GM19193 (cell line): ENCODE results near the gene SEZ6.

Experiments used
- POLR2A ChIP-seq: IDR thresholded peaks from 4 replicates; pipeline ENCODE4 v1.6.1; 2011; ENCODE audit not compliant: insufficient read depth, insufficient read length; ENCODE audit errors: extremely low read depth

The SEZ6 gene

DNA sequence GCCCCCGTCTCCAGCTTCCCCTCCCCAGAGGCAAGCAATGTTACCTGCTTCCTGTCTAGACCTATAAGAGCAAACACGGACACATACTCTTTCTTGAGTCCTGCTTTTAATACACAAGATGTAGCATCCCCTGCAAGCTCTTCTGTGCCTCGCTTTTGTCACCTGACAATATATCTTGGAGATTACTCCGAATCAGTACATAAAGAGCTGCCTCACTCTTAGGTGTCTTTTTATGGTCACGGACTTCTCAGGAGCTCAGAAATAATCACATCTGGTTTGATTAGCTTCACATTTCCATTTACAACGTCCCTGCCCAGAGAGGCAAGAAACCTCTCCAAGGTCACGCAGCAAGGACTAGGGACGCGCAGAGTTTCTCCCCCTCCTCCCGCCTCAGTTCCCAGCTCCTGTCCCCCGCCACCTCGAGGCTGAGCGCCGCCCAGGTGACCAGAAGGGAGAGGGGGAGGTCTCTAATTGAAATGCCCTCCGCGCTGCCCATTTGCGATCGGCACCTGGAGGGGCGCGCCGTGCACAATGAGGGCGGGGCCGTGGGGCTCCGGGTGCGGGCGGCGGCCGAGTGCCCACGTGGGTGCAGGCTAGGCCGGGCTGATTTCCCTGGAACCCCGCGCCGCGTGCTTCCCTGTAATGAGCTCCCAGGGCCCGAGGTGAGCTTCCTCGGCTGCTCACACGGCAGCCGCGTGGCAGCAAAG lies 13.8 kb upstream of the SEZ6 start:
- TF ChIP-seq POLR2A, result no peak

DNA sequence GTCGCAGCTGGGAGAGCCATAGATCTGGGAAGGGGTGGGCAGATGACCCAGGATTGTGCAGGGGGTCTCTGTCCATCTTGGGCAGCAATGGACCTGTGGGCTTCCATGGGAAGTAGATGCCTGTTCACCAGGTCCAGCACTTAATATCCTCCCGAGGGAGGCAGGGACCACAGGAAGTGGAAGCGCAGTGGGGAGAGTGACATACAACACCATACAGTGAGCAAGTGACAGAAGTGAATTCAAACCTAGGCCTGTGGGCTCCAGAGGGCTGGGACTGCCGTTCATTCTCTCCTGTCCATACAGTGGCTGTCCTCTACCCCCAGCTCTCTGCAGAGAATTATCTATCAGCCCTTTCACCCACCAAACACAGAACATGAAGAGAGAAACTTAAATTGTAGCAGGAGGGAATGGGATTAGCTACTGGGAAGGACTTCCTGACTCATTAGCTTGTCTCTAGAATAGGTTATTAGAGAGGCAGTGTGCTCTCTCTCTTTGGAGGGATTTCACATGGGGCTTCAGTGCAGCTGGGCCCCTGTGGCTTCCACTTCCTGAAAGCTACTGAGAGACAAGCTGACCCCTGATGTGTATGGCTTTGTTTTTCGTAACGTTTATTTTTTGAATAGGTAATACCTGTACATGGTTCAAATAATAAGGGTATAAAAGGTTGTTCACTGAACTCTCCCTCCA lies 13.1 kb upstream of the SEZ6 start:
- no peak for TF ChIP-seq POLR2A

DNA sequence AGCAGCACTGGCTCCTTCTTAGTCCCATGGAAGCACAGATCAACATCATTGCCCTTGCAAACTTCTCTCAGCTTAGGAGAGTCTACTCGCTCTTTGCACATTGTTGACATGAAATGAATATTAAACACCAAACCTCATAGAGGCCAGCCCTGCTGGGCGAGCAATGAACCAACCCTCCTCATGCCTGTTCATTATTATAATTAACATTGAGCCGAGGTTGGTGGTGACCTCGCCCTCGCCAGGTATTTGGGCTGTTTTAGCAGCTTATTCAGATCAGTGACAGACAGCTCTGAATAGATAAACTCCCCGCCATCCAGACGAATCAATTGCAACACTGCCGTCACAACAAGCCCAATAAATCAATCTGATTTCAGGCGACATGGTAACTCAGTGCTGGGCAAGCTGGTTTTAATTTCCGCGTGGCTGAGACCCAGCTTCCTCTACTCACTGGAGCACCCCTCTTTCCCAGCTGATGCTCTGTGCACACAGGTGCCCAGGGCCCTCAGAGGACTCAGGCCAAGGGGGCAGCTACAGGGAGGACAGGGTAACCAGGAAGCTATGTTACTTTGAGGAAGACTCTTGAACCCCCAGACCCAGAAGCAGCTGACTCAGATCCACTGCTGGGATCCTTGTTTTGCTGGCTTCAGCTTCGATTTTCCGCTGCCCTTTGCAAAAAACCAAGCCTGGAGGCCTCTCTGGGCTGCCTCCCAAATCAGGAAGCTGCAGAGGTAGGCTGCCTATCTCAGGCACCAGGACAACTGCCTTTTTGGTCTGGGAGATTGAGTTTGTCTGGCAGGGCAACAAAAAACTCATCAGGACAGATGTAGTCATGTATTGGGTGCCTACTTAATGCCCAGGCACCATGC lies 10.7 kb upstream of the SEZ6 start:
- TF ChIP-seq POLR2A, result no peak

DNA sequence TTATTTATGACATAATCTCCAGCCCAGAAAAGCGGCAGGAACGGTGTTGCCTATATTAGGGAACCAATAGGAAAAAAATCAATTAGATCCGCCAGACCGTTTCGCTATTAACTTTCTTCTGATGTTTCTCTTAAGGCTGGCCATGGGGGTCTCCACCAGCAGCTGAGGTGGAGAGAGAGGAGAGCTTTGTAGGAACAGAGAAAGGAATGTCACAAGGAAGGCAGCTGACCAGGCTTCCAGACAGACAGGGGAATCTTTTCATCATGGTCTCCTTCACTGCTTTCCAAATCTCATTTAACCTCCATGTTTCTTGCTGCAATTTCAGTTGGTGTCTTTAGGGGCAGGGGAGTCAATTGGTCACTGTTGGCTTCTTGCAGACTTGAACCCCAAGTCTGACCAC lies 8.9 kb upstream of the SEZ6 start:
- TF ChIP-seq POLR2A, result no peak

DNA sequence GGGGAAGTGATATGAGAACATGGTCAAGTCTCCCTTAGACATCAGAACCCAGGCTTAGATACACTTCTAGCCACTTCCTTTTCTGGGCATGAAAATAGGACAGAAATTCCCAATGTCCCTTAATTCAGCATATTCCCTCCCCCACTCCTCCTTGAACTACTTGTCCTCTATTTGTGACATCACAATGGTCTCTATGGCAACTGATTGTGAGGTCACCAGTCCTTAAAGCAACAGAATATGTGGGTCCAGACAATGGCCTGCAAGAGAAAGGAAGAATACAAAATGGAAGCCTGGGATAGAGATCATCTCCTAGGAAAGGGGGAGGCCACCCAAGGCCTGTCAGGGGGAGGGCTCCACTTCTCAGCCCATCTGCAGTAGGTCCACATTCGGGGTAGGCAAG lies 6.7 kb upstream of the SEZ6 start:
- no peak for TF ChIP-seq POLR2A

DNA sequence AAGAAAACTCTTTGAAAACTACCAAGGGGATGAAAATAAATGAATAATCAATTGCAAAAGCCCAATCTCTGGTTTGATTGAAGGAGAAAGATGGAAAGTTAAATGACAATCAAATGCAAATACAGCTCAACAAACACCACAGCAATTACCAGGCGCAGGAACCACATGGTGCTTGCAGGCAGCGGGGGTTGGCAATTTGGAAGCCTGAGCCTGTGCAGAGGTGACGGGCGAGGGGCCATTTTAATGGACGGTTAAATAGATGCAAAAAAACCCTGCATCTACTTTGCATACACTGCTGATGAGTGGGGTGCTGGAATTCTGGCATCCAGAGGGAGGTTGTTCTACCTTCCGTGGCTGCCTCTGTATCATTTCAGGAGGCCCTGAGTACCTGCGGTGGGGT lies 4.8 kb upstream of the SEZ6 start:
- no peak for TF ChIP-seq POLR2A

DNA sequence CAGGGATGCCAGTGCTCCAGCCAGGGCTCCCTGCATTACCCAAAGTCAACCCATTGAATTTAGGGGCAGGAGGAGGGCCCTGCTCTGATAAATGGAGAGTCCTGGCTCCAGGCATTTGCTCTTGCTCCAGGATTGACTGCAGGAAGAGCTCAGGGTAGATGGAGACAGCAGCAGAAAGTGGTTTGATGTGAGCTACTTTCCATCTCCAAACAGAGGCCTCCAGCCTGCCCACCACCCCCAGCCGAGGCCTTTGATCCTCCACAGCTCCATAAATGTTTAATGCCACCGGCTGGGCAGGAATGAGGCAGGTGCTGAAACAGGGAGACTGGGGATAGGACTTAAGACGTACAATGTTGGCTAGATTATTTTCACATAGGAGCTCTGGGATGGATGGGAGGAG lies 4.3 kb upstream of the SEZ6 start:
- TF ChIP-seq POLR2A, result no peak

DNA sequence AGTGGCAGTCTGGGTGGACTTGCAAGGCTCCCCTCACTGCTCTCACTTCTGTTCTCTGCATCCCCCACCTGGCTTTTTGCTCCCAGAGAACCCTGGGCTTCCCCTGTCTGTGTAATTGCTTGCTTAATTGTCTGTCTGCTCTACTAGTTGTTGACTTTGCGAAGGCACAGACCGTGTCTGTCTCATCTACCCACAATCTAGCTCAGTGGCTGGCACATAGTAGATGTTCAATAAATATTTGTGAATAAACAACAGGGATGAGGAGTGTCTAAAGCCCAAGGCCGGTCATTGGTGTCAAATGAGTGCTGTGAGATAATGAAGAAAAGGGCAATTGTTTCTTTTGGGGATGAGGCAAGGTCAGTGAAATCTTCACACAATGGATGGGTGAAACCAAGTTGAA lies 2.8 kb upstream of the SEZ6 start:
- TF ChIP-seq POLR2A, result no peak

DNA sequence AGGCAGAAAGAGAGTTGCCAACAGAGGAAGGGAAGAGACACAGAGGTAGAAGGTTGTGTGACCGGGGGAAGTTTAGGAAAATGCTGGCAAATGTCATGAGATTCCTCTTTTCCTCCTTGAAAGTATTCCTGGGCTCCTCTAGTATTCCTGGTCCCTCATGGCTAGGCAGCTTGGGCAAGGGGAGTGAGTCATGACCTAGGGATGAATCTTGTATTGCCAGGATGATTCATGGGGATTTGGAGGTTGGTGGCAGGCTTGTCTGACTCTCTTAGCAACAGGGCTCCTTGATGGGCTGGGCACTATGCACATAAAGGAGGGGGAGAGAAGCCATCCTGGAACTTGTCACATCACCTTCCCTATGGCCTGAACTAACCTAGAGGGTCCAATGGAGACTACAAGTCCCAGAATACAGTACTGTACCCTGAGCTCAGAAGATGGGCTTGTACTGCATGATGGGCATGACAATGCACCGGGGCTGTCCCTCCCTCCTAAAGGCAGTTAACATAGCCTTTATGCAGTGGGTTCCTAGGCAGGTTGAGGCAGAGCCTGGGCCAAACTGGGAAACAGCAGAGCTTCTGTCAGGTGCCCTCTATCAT lies 2.1 kb upstream of the SEZ6 start:
- no peak for TF ChIP-seq POLR2A

DNA sequence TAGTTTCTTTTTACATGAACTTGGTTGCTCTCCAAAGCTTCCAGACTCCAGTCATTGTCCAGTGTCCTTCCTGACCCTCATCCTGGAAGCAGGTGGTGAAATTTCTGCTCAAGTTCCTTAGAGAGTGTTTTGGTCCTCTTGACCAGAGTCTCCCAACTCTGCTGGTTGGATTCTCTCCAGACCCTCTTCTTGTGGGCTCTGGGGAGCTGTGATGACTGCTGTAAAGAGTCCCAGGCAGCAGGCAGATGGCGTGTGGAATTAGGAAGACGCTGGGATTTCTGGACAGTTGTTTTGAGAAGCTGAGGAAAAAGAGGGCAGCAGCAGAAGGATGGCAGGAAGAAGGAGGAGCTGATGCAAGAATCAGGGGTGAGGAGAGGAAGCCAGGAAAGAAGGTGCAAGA lies 1.6 kb upstream of the SEZ6 start:
- no peak for TF ChIP-seq POLR2A

DNA sequence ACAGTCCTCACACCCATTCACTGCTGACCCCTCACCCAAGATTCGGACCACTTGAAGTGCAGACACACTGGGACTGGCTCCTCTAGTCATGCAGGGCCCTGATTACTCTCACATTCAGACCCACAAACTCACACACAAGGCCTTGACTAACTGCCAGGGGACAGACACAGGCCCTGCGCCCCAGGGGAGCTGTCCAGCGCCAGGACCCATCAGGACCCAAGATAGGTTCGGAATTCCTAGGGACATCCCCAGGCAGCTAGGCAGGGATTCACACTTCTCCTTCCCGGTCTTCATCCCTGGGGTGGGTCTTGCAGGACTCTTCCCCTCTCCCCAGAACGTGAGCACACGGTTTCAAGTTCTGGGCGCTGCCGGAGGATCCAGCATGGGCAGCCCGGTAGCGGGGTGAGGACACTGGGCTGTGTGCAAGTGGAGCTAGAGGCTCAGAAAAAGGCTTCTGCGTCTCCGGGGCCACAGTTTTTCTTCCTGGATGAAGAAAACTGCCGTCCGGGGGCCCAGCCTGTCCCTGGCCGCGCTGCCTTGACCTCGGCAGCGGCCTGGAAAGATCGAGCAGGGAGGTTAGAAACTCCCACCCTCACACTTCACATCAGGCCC lies 1.6 kb downstream of the SEZ6 start:
- TF ChIP-seq POLR2A, result no peak

DNA sequence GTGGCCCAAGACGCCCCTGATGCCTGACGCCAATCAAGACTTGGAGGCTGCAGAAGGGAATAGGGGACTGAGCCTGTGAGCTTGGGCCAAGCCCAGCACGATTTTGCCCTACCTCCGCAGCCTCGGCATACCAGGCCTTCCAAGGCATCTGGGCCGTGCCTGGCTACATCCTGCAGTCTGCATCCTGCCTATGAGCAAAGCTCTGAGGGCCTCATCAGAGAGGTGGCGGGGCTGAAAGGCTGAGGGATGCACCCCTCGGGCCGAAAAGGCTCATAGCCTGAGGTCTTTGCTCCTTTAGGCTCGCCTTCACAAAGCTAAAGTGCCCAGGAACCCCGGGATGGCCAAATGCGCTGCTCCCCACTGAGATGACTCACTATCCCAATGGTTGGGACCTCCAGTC lies 2.5 kb downstream of the SEZ6 start:
- TF ChIP-seq POLR2A, result no peak

DNA sequence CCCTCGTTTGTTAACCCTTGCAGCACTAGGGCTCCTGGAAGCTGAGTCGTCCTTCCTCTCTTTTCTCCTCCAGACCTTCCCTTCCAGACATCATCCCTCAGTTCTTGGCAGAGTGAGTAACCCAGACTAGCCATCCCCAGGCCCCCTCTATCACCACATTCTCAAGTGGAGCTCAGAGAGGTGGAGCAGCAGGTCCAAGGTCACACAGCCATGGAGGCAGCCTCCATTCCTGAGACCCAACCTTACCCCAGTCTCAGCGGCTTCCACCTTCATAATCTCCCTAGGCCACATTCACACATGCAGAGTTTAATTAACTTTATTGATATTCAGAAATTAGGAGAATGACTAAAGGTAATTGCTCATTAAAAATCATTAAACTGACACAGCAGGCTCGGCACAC lies 3.0 kb downstream of the SEZ6 start:
- no peak for TF ChIP-seq POLR2A

DNA sequence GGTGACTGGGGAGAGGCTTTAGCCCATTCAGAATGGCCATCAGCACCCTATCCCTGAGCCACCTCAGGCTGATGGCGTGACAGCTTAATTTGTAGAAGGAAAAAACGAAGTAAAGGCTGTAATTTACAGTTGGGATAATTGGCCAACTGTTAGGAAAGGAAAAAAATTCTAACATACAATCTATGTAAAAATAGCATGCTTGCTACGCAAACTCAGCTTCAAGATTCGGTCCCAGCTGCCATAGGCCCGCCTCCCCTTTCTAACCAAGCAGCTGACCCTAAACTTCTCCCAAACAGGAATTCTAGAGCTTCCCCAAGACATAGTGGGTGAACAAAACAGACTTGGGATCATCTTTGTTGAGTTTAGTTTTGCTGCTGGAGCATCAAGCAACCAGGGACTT lies 4.9 kb downstream of the SEZ6 start:
- TF ChIP-seq POLR2A, result no peak

DNA sequence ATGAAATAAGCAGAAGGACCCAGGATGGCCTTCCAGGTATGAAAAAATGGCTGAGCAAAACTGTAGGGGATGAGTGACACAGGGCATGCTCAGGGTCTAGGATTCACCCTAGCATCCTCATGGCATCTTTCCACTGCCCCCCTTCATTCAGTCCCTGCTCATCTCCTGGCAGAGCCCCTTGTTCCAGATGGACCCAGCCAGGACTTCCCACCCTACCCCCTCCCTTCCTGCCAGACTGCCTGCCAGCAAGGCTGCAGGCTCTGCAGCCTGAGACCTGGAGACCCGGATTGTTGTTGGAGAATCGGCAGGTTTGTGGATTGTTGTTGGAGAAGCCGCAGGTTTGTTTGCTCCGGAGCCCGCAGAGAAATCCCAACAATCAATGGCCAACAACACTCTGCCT lies 6.6 kb downstream of the SEZ6 start:
- no peak for TF ChIP-seq POLR2A
